HepG2 (cell line): Measurements from ENCODE around the gene TAMALIN. TPM values are rescaled to one million over a fixed set of nuclear protein-coding genes. Genes with fewer than 3 reads are reported as not detected.
A peak's percentile ranks its signal among the peaks of the same experiment; 100 is the strongest.

ENCODE experiments used
- CBX1 ChIP-seq: IDR thresholded peaks from one replicate; pipeline ENCODE4 v1.6.1; 2016; ENCODE audit warnings: antibody characterized with exemption, low read depth
- HOXA3 ChIP-seq: sonication (generic); formaldehyde crosslinking; IDR thresholded peaks from 2 replicates; pipeline ENCODE4 v1.5.0; 2020; ENCODE audit warnings: missing genetic modification reagents
- MLXIP ChIP-seq: sonication (generic); formaldehyde crosslinking; IDR thresholded peaks from 2 replicates; pipeline ENCODE4 v1.9.0; 2021; ENCODE audit warnings: missing genetic modification reagents, borderline replicate concordance
- ONECUT2 ChIP-seq: sonication (generic); formaldehyde crosslinking; IDR thresholded peaks from 2 replicates; pipeline ENCODE4 v1.4.0; 2020; ENCODE audit warnings: missing genetic modification reagents
- PHF8 ChIP-seq: sonication (generic); formaldehyde crosslinking; IDR thresholded peaks from 2 replicates; pipeline ENCODE4 v1.5.0; 2020; ENCODE audit warnings: missing genetic modification reagents
- RBM22 ChIP-seq: fragments of 200-400 bp; formaldehyde crosslinking; optimal IDR thresholded peaks from 2 replicates; pipeline ENCODE3; 2017; ENCODE audit warnings: mild to moderate bottlenecking, low read length, moderate library complexity
- REST ChIP-seq, 2 experiments: IDR thresholded peaks; 2 replicates each; pipeline ENCODE4 v1.6.1; 2011 to 2012; ENCODE audit warnings: low read length in 2 of 2, borderline replicate concordance in 1 of 2, low read depth in 1 of 2, mild to moderate bottlenecking in 1 of 2, moderate library complexity in 1 of 2
- RFXAP ChIP-seq: sonication (generic); formaldehyde crosslinking; IDR thresholded peaks from 2 replicates; pipeline ENCODE4 v1.4.0; 2020; ENCODE audit warnings: missing genetic modification reagents, borderline replicate concordance
- SCMH1 ChIP-seq: sonication (generic); formaldehyde crosslinking; IDR thresholded peaks from 2 replicates; pipeline ENCODE4 v1.9.0; 2021; ENCODE audit warnings: missing genetic modification reagents, mild to moderate bottlenecking, borderline replicate concordance
- ZBTB3 ChIP-seq: sonication (generic); formaldehyde crosslinking; IDR thresholded peaks from 2 replicates; pipeline ENCODE4 v1.4.0; 2020; ENCODE audit warnings: low read depth, mild to moderate bottlenecking, moderate library complexity, missing genetic modification reagents, borderline replicate concordance
- ZBTB38 ChIP-seq: sonication (generic); formaldehyde crosslinking; IDR thresholded peaks from 2 replicates; pipeline ENCODE4 v1.5.1; 2020; ENCODE audit warnings: mild to moderate bottlenecking, missing genetic modification reagents
- ZBTB49 ChIP-seq: sonication (generic); formaldehyde crosslinking; IDR thresholded peaks from 2 replicates; pipeline ENCODE4 v1.4.0; 2020; ENCODE audit warnings: missing genetic modification reagents, borderline replicate concordance
- ZNF10 ChIP-seq: sonication (generic); formaldehyde crosslinking; IDR thresholded peaks from 2 replicates; pipeline ENCODE4 v1.4.0; 2020; ENCODE audit warnings: mild to moderate bottlenecking, low read depth, missing genetic modification reagents, borderline replicate concordance
- ZNF512B ChIP-seq: sonication (generic); formaldehyde crosslinking; IDR thresholded peaks from 2 replicates; pipeline ENCODE4 v1.5.1; 2020; ENCODE audit warnings: missing genetic modification reagents, mild to moderate bottlenecking, borderline replicate concordance
- ZSCAN5A ChIP-seq: sonication (generic); formaldehyde crosslinking; IDR thresholded peaks from 2 replicates; pipeline ENCODE4 v1.8.0; 2022; ENCODE audit warnings: mild to moderate bottlenecking, missing genetic modification reagents, borderline replicate concordance
- polyA plus RNA-seq, 8 experiments: library from polyadenylated mRNA; depleted of rRNA in 3 of 8; stranded (reverse) in 7 of 8; unstranded in 1 of 8; fragments of >200 nt; fragmentation: Illumina TruSeq in 4 of 8; extraction: Trizol in 4 of 8; gene quantifications; 2 replicates each; pipeline versions ENCODE4 v1.2.1 to v1.2.3, GENCODE V29; 2011 to 2016; ENCODE audit warnings: low read depth in 4 of 8, missing spikeins in 1 of 8, mixed read lengths in 1 of 8; ENCODE audit not compliant: insufficient read depth in 1 of 8
- total RNA-seq, 5 experiments: library from RNA; depleted of rRNA; stranded (reverse); fragments of >200 nt; fragmentation: Illumina TruSeq; extraction: Trizol; gene quantifications; 2 replicates each; pipeline ENCODE4 v1.2.3, GENCODE V29; 2016; ENCODE audit warnings: low read depth in 1 of 5

Gene TAMALIN
- total and polyA plus RNA-seq, 2 of the 13 experiments (the other 11 are each of a cell fraction or from before 2014, with no cell fraction given): 2.9 to 10.9 TPM

- TF ChIP-seq MLXIP (no peak), RBM22 (no peak), ZNF512B (no peak), HOXA3 (peak; percentile 40; the same call in 1 of the 2 replicates), ZBTB49 (no peak), PHF8 (CRISPR knock-in tag) (peak; percentile 51; the same call in 1 of the 2 replicates), ZBTB3 (CRISPR knock-in tag) (no peak), ZSCAN5A (CRISPR knock-in tag) (no peak), ZBTB38 (no peak), ZNF10 (CRISPR knock-in tag) (no peak), SCMH1 (CRISPR knock-in tag) (no peak), CBX1 (no peak), REST (IDR thresholded peaks at IDR 0.05; ENCODE audit: borderline replicate concordance in 1 of 2, low read depth in 1 of 2, low read length in 2 of 2) (peak in 1 of 2 experiments; percentile 22; a peak in 1 of 4 replicates), RFXAP (CRISPR knock-in tag) (0 out of 2 replicates have a peak, but pooled peaks have one; percentile 38), ONECUT2 (no peak)
These were observed 29.9 kb downstream of the TAMALIN start (continued) for GRCh38 chr12:52036587-52037171.
